Esophagus squamous epithelium (tissue), 5 donors: ENCODE results near the gene TERT. TPM values are rescaled to one million over a fixed set of nuclear protein-coding genes. Genes with fewer than 3 reads are reported as not detected.
A peak's percentile ranks its signal among the peaks of the same experiment; 100 is the strongest.
"Not testable (repeated sequence)": the region's sequence is repeated elsewhere in the genome, so short reads cannot be mapped to it uniquely, and the experiment has no call there.

Experiments
- DNase-seq: peaks from one replicate; lab custom pipeline; 2025; lab: John Stamatoyannopoulos, UW
- H3K27ac ChIP-seq, 4 donors: fragments of 200-600 bp; sonication (generic); one replicate each; pipeline ENCODE4 v1.5.1; 2016 to 2019; ENCODE audit warnings: mild to moderate bottlenecking in 1 of 4
- H3K27me3 ChIP-seq, 4 donors: fragments of 200-600 bp; sonication (generic); 1 replicate in 3 of 4; 2 replicates in 1 of 4; pipeline versions ENCODE4 v1.5.1 to v1.6.0; 2017 to 2021; ENCODE audit warnings: antibody characterized with exemption in 1 of 4
- H3K36me3 ChIP-seq, 3 donors: fragments of 200-600 bp; sonication (generic); one replicate each; pipeline ENCODE4 v1.5.1; 2016 to 2019
- H3K4me1 ChIP-seq, 3 donors: fragments of 200-600 bp; sonication (generic); one replicate each; pipeline ENCODE4 v1.5.1; 2017 to 2019
- H3K4me3 ChIP-seq, 4 donors: fragments of 200-600 bp; sonication (generic); 1 replicate in 3 of 4; 2 replicates in 1 of 4; pipeline ENCODE4 v1.5.1; 2016 to 2019; ENCODE audit warnings: mild to moderate bottlenecking in 2 of 4, moderate library complexity in 1 of 4
- H3K9me3 ChIP-seq, 3 donors: fragments of 200-600 bp; sonication (generic); one replicate each; pipeline ENCODE4 v1.5.1; 2016 to 2019
- POLR2A ChIP-seq, 4 donors: fragments of 450-650 bp; IDR thresholded peaks; one replicate each; pipeline ENCODE4 v1.6.1; 2017; ENCODE audit warnings: antibody characterized with exemption in 4 of 4, mild to moderate bottlenecking in 4 of 4, moderate library complexity in 3 of 4
- WGBS, 2 donors: methylation state at CpG; one replicate each; pipeline ENCODE4 v1.1.5; 2018; 5-methylcytosine and 5-hydroxymethylcytosine counted together
- intact Hi-C: fragments of 100-400 bp; cut with DNase I; formaldehyde crosslinking; loops from one replicate; pipeline ENCODE4 v1.15.0; 2022
- total RNA-seq, 4 donors: library from RNA; depleted of rRNA; stranded (reverse); fragments of >200 nt; gene quantifications; one replicate each; pipeline ENCODE4 v1.1.0, GENCODE V29; 2016
- TF ChIP-seq, protein P1 (sequence below), 6 experiments: fragments of 450-650 bp in 4 of 6; fragments of 200-600 bp in 2 of 6; sonication (generic) in 2 of 6; IDR thresholded peaks; one replicate each; pipeline ENCODE4 v1.5.1; 2016 to 2019; ENCODE audit warnings: antibody characterized with exemption in 6 of 6, mild to moderate bottlenecking in 4 of 6, moderate library complexity in 4 of 6
- donor health status: DM: yes; HTN: yes; CAD: no.

TERT gene
- total RNA-seq, 4 donors from 2014 or later = 0.19 to 9.5 (median 0.31) TPM; not detected in 1

- intact Hi-C loops = no loop called here
- DNase-seq = no peak
These were observed 36.3 kb upstream of the TERT start for GRCh38 chr5:1330847-1331831.

DNA sequence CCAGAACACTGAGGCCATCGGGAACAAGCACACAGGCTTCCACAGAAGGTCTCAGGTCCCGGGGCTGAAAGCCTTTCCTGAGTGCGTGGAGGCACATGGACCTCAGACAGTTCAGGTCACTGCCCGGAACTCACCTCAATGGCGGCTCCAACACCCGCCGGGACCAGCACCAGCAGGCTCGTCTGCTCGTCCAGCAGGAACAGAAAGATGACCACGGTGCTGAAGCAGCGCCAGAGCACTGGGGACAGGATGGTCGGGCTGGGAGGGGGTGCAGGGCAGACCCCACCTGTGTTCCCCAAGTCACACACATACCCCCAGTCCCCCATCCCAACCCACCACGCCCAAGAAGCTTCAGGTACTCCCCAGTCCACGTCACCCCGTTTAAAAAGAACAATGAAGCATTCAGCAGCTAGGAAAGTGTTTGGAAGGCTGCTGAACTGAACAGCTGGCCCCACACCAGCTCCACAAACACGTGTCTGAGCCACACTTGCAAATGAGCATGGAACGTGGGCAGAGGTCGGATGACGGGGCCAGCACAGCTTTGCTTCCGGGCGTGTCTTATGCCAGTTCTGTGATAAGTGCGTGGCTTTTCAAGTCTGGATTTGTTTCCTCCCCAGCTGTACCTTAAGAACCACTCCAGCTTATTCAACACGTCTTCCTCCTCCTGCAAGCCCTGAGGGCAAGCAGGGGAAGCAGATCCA, 35.4 kb upstream of the TERT start:
- Histone ChIP-seq H3K9me3 (no peaks in the 10 kb centered on the region), H3K27ac (peak overlapping the region; percentile 61 to 87 (median 74)), H3K27me3 (no peaks in the 10 kb centered on the region), H3K4me3 (no peak overlapping the region), H3K36me3 (peaks cover 18 to 88% (median 19%) of the 10 kb centered on the region in 3 donors), H3K4me1 (peaks cover 12 to 56% (median 18%) of the 10 kb centered on the region in 3 donors)
- intact Hi-C loops = no loop called here
- no peak for DNase-seq
- whole genome bisulfite sequencing, 2 donors = 26 to 50% methylated on average over 10 to 13 of the region's 23 CpGs
- TF ChIP-seq, protein P1, sequence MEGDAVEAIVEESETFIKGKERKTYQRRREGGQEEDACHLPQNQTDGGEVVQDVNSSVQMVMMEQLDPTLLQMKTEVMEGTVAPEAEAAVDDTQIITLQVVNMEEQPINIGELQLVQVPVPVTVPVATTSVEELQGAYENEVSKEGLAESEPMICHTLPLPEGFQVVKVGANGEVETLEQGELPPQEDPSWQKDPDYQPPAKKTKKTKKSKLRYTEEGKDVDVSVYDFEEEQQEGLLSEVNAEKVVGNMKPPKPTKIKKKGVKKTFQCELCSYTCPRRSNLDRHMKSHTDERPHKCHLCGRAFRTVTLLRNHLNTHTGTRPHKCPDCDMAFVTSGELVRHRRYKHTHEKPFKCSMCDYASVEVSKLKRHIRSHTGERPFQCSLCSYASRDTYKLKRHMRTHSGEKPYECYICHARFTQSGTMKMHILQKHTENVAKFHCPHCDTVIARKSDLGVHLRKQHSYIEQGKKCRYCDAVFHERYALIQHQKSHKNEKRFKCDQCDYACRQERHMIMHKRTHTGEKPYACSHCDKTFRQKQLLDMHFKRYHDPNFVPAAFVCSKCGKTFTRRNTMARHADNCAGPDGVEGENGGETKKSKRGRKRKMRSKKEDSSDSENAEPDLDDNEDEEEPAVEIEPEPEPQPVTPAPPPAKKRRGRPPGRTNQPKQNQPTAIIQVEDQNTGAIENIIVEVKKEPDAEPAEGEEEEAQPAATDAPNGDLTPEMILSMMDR (IDR thresholded peaks at IDR 0.05) = no peak
- TF ChIP-seq POLR2A (IDR thresholded peaks at IDR 0.05) = peak in 1 of 4 donors; percentile 13

More at GRCh38 chr5:1330847-1331831, 36.3 kb upstream of the TERT start:
- H3K4me3 ChIP-seq = no peak overlapping the region
- peak overlapping the region; percentile 61 to 87 (median 74) for H3K27ac ChIP-seq
- no peaks in the 10 kb centered on the region for H3K9me3 ChIP-seq
- H3K27me3 ChIP-seq = no peaks in the 10 kb centered on the region
- WGBS, 2 donors = 55 to 58% methylated on average over 11 to 19 of the region's 35 CpGs
- TF ChIP-seq POLR2A (IDR thresholded peaks at IDR 0.05) = no peak
- TF ChIP-seq, protein P1 (IDR thresholded peaks at IDR 0.05) = no peak
- H3K4me1 ChIP-seq = peaks cover 12 to 61% (median 18%) of the 10 kb centered on the region in 3 donors
- peaks cover 19 to 88% (median 25%) of the 10 kb centered on the region in 3 donors for H3K36me3 ChIP-seq

DNA sequence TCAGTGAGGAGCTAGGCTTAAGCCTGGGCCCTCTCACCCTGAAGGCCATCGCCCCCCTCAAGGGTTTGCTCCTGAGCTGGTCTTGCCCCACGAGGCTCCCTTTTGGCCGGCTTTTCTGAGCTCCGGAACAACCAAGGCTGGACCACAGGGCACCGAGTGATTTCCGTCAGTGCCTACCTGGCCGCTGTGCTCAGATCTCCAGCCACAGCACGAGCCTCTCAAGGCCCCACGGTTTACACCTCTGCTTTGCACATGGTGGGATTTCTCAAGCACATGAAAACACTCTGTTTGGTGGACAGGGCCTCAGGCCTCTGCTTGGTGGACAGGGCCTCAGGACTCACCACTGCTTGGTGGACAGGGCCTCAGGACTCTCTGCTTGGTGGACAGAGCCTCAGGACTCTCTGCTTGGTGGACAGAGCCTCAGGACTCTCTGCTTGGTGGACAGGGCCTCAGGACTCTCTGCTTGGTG, 34.3 kb upstream of the TERT start:
- Histone ChIP-seq H3K27me3 (no peaks in the 10 kb centered on the region), H3K9me3 (no peaks in the 10 kb centered on the region), H3K36me3 (peaks cover 17 to 88% (median 21%) of the 10 kb centered on the region in 3 donors), H3K4me3 (no peak overlapping the region), H3K27ac (peak overlapping the region in 1 of 4 donors; percentile 5), H3K4me1 (peaks cover 12 to 56% (median 18%) of the 10 kb centered on the region in 3 donors)
- WGBS, 2 donors = 96 to 100% methylated on average over 3 to 8 of the region's 9 CpGs
- intact Hi-C loops = no loop called here
- TF ChIP-seq POLR2A (IDR thresholded peaks at IDR 0.05) = no peak
- TF ChIP-seq, protein P1 (IDR thresholded peaks at IDR 0.05) = no peak
- DNase-seq = no peak

DNA sequence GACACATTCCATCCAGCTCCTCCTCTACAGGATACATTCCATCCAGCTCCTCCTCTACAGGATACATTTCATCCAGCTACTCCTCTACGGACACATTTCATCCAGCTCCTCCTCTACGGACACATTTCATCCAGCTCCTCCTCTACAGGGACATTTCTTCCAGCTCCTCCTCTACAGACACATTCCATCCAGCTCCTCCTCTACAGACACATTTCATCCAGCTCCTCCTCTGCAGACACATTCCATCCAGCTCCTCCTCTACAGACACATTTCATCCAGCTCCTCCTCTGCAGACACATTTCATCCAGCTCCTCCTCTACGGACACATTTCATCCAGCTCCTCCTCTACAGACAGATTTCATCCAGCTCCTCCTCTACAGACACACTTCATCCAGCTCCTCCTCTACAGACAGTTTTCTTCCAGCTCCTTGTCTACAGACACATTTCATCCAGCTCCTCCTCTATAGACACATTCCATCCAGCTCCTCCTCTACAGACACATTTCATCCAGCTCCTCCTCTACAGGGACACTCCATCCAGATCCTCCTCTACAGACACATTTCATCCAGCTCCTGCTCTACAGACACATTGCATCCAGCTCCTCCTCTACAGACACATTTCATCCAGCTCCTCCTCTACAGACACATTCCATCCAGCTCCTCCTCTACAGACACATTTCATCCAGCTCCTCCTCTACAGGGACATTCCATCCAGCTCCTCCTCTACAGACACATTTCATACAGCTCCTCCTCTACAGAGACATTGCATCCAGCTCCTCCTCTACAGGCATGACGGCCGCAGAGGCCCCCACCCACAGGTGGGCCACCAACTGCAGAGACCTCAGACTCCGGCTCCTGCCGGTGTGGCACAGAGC, 33.6 kb upstream of the TERT start:
- 41 to 51% methylated on average over 3 to 6 of the region's 7 CpGs for WGBS, 2 donors
- H3K27me3 ChIP-seq, DNase-seq, H3K4me3 ChIP-seq, intact Hi-C loops, H3K9me3 ChIP-seq: not testable (repeated sequence)
- Histone ChIP-seq H3K36me3 (peaks cover 19 to 88% (median 21%) of the 10 kb centered on the region in 3 donors), H3K4me1 (peaks cover 12 to 56% (median 18%) of the 10 kb centered on the region in 3 donors), H3K27ac (peak overlapping the region in 1 of 4 donors; percentile 28)

GRCh38 chr5:1326901-1327756, 32.3 kb upstream of the TERT start:
- H3K4me3 ChIP-seq, H3K27me3 ChIP-seq, DNase-seq, intact Hi-C loops, H3K9me3 ChIP-seq: not testable (repeated sequence)
- H3K27ac ChIP-seq = peak overlapping the region in 2 of 4 donors; percentile 44 to 61
- 53 to 73% methylated on average over 6 of the region's 6 CpGs for WGBS, 2 donors
- peaks cover 12 to 49% (median 18%) of the 10 kb centered on the region in 3 donors for H3K4me1 ChIP-seq
- H3K36me3 ChIP-seq = peaks cover 23 to 88% (median 29%) of the 10 kb centered on the region in 3 donors

DNA sequence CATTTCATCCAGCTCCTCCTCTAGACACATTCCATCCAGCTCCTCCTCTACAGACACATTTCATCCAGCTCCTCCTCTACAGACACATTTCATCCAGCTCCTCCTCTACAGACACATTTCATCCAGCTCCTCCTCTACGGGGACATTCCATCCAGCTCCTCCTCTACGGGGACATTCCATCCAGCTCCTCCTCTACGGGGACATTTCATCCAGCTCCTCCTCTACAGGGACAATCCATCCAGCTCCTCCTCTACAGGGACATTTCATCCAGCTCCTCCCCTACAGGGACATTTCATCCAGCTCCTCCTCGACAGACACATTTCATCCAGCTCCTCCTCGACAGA, 31.6 kb upstream of the TERT start:
- peak overlapping the region in 1 of 4 donors; percentile 61 for H3K27ac ChIP-seq

More for the DNA sequence above, 31.6 kb upstream of the TERT start:
- H3K4me3 ChIP-seq, H3K27me3 ChIP-seq, H3K9me3 ChIP-seq, DNase-seq, intact Hi-C loops: not testable (repeated sequence)
- Histone ChIP-seq H3K36me3 (peaks cover 29 to 88% (median 32%) of the 10 kb centered on the region in 3 donors), H3K4me1 (peaks cover 12 to 42% (median 13%) of the 10 kb centered on the region in 3 donors)
- 72 to 83% methylated on average over 5 of the region's 5 CpGs for WGBS, 2 donors
